CD4-positive, alpha-beta T cell treated with Interleukin-17A for 1 hour (primary cell): Measurements from ENCODE around the gene MAGI2.

Source experiments
- DNase-seq: peaks from one replicate; pipeline ENCODE4 v3.0.0-alpha.2; 2020

MAGI2 gene

GRCh38 chr7:78690174-78690573, 763.3 kb downstream of the MAGI2 start:
- no peak for DNase-seq

DNA sequence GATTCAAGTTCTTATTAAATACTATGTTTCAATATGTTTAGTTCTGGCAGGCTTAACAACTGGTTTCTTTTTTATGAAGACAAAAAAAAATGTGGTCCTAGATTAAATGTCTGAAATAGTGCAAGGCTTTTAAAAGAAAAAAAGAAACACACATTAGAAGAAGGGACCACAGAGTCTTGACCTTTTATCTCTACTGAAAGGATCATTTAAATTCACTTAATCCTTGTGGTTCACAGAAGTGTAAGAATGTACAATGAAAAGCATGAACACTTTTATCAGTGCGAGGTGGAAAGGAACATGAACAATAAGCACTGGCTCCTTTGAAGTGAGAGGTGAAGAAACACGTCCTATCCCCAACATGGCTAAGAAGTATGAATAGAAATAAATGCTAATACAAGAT, 765.1 kb downstream of the MAGI2 start:
- DNase-seq: no peak

DNA sequence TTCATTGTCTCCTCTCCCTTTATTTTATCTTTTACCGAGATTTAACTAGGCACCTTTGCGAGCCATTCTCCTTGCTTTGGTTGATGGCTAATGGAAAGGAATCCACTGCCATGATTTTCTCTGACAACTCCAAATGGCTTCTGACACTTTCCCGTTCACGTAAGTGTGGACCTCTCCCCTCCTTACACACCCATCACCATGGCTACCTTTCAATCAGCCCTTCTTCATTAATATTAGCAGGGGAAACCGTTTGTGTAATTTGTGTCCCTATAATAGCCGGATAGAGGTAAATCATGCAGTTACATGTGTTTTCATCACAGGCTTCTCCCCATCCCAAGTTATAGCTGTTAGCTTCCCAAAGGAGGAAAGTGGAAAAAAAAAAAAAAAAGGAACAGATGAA, 767.3 kb downstream of the MAGI2 start:
- DNase-seq: no peak

DNA sequence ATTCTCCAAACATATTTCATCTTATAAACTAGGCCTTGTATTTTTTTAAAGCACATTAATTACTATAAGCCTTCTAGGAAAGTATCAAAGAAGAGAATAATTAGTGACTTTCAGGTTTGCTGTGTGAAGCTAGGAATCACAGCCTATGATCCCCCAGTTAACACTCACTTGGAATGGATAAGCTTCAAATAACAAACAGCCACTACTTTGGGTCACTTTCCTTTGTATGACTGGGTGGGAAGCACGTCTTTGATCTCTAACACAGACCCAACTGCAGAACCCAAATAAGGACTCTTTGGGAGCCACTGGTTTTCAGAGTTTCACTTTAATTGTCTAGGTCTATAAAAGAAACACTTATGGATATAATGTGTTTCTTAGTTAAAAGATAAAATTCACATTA, 769.3 kb downstream of the MAGI2 start:
- DNase-seq: no peak

DNA sequence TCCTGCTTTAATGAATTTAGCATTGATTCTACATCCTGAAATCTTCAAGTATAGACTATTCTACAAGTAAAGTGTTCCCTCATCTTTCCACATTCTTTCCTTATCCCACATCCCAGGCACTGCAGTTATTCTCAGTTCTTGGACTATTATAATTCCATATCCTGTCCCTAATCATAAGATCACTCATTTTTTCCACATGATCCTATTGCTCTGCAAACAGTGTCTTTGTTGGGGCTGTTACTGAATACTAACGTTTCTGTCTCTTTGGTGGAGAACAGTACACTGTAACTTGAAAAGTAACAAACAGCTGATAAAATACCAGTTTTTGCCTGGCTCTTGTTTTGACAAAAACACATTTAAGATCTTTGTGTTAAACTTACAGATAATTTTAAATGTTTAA, 769.9 kb downstream of the MAGI2 start:
- no peak for DNase-seq

DNA sequence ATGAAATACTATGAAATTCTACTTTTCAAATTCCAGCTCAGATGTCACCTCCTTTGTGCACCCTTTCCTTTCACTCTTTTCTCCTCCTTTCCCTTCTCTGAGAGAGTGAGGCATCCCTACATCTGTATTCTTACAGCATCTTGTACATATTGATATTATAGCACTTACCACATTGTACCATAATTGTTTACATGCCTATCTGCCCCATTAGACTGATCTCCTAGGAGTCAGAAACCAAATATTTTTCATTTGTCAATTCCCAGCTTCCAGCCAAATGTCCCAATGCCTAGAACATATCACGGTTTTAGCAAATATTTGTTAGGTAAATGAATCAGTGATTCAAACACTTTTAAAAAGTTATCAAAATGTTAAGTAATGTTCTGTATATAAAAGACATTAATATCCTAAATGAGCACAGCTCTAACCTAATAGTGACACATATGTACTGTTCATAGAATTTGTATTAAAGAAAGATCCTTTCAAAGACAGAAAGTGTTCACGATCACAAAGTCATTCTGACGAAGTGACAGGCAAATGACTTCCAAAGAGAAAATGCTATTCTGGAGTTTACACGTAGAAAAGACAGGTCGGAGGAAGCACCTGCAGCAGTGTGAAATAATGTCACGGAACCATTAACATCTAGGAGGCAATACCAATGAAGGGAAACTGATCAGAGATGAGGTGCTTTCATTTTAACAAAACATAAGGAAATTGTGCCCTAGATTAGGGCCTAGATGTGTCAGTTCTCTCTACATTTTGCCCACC, 774.2 kb downstream of the MAGI2 start:
- no peak for DNase-seq

GRCh38 chr7:78677391-78677790, 776.1 kb downstream of the MAGI2 start:
- no peak for DNase-seq

DNA sequence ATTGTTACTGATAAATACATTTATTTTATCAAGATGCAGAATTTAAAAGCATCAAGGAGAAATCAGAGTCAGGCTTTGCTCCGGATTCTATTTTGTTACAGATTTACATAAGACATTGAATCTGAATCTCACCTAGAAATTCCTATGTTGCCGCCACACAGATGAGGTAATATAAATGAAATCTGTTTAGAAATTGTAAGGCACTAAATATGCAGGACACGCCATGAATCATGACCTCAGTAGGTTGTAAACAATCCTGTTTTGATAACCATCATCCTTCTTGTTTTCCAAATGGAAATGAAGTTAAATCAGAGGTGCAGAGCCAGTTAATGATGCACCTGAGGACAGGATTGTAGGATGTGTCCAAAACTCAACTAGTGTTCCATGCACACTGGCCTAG, 778.0 kb downstream of the MAGI2 start:
- no peak for DNase-seq

DNA sequence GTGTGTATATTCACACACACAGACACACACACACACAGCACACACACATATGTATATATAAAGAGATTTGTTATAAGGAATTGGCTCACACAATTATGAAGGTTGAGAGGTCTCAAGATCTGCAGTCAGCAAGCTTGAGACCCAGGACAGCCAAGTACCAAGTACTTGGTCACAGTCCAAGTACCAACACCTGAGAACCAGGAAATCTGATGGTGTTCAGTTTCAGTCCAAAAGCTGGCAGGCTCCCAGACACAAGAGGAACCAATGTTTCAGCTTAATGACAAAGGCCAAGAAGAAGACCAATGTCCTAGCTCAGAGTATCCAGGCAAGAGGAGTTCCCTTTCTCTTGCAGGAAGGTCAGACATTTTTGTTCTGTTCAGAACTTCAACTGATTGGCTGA, 780.2 kb downstream of the MAGI2 start:
- no peak for DNase-seq

DNA sequence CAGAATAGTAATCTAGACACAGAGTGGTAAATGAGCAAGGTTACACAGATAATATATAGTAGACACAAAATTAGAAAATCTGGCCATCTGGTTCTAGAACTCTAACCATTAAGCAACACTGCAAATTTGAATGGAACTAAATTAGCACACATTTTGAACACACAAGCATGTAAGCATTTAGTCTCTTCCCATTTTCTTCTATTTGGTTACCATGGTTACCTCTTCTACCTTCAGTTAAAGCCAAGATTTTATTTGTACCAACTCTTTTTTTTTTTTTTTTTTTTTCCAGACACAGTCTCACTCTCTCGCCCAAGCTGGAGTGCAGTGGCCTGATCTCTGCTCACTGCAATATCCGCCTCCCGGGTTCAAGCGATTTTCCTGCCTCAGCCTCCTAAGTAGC, 790.5 kb downstream of the MAGI2 start:
- no peak for DNase-seq

- DNase-seq: no peak
Observed at GRCh38 chr7:78649976-78650375, 803.5 kb downstream of the MAGI2 start.

- no peak for DNase-seq
Observed at GRCh38 chr7:78649236-78649635, 804.2 kb downstream of the MAGI2 start.

DNA sequence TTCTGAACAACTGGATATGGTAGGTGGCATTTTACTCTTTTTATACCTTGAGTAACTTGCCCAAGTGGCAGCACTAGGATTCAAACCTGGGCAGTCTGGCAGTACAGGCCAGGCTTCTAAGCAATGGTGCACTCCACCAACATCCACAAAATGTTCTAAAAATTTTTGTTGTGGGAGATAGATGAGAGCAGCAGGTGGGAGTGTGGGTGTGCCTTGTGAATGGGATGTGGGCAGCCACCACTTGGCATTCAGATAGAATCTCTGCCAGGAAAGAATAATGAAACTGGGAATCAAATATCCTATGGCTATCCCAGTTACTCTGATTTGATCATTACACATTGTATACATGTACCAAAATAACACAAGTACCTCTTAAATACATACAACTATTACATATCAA, 810.7 kb downstream of the MAGI2 start:
- no peak for DNase-seq

DNA sequence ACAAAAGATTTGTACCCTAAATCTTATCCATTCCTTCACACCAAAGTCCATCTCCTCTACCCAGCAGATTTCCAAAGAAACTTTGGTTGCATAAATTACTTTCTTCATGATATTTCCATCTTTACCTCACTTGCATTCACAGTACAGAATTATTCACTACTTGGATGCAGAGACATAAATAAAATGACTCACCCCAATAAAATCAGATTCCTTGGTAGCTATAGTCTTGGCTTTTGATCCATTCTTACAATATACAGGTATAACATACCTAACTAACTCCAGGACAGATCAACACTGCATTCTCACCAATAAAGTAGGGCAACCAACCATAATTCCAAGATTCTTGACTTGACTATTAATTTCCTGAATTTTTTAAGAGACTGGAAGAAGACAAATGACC, 815.1 kb downstream of the MAGI2 start:
- DNase-seq: no peak

DNA sequence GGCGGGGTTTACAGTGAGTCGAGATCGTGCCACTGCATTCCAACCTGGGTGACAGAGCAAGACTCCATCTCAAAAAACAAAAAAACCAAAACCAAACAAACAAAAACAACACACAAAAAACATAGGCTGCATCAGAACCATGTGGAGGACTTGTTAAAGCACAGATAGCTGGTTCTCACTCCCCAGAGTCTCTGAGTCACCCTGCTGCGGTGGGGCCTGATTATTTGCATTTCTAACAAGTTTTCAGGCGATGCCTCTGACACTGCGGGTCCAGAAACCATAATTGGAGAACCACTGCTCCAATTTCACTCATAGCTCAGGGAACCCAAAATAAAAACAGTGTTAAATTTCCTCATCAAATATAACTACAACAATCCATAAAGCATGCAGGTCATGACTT, 816.7 kb downstream of the MAGI2 start:
- no peak for DNase-seq

DNA sequence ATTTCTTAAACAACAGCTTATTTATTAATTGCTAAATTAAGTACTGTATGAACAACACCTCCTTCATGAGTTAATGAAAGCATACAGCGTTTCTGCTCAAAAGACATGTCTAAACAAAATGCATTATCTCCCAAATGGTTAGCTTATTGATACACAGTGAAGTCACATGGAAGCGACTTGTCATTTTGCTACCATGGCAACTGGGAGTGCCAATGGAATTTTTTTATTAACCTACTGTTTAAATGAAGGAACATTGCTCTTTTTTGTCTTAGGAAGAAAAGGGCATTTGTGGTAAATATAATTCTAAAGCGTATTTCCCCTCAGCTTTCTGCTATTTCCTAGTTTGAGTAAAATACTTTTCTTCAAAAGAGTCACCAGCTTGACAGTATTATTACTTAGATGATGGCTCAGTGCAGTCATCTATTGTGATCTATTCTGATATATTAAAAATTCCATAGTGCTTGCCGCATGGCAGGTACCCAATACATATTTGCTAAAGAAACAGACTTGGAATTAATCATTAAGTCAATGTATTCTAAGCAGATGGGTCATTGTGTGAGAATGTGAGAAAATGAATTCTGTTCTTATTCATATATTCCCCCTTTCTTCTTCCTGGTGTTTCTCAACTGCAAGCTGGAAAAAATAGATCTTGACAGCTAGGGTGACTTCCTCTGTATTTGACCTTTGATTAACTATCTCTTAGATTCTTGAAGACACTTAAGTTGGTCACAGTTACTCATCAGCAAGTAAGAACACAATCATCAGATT, 818.3 kb downstream of the MAGI2 start:
- no peak for DNase-seq

GRCh38 chr7:78634093-78634492, 819.4 kb downstream of the MAGI2 start:
- no peak for DNase-seq

DNA sequence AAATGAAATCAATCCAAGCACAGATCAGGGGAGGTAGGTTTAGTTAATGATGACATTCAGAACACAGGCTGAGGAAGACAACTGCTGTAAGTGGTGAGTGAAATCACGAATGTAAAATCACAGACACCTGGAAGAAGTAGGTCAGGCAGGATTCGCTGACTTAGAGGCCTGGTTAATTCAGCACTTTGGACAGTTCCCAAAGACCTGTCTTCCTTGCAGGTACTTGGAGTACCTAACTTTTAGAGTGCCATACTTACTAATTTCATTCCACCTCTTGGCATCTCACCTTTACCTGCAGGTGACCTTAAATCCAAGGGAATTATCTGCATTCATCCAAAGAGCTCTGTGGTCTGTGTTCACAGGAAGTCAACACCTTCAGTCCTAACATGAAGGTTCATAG, 832.5 kb downstream of the MAGI2 start:
- no peak for DNase-seq

GRCh38 chr7:78616539-78616938, 836.9 kb downstream of the MAGI2 start:
- no peak for DNase-seq

- DNase-seq: no peak
Observed at GRCh38 chr7:78609281-78609680, 844.2 kb downstream of the MAGI2 start.

GRCh38 chr7:78607099-78607498, 846.4 kb downstream of the MAGI2 start:
- no peak for DNase-seq

- no peak for DNase-seq
Observed at GRCh38 chr7:78605119-78605518, 848.3 kb downstream of the MAGI2 start.

DNA sequence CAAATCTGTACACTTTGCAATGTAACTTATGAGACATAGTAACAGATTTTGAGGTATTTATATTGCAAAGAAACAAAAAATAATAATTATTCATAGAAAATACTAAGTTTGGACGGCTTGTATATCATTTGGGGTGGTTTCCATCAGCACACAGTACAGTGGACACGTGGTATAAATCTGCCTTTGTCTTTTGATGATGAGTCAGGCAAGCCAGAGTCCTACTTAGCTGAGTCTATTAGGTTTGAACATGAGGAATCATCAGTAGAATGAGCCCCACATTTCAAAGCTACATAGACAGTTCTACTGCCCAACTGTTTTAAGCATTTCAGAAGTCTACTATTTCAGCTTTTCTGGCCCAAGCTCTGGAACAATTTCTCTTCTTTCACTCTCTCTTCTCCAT, 851.7 kb downstream of the MAGI2 start:
- DNase-seq: no peak

GRCh38 chr7:78594156-78594555, 859.3 kb downstream of the MAGI2 start:
- no peak for DNase-seq

- no peak for DNase-seq
Observed at GRCh38 chr7:78588393-78588792, 865.1 kb downstream of the MAGI2 start.
